CD14-positive monocyte (primary cell): ENCODE data around the gene TPGS1. TPM values are rescaled to one million over a fixed set of nuclear protein-coding genes. Genes with fewer than 3 reads are reported as not detected.

Experiments used
- DNase-seq, 3 donors: peaks; one replicate each; pipeline ENCODE4 v3.0.0-alpha.2; 2011 to 2022
- H2AFZ ChIP-seq: 2 replicates; pipeline ENCODE4 v1.6.0; 2012; ENCODE audit warnings: mild to moderate bottlenecking, low read depth, low read length, inconsistent platforms; ENCODE audit not compliant: insufficient read depth, poor library complexity, severe bottlenecking
- H3K27ac ChIP-seq, 2 donors: 1 replicate in 1 of 2; 2 replicates in 1 of 2; pipeline ENCODE4 v1.5.1; 2012 to 2013; ENCODE audit warnings: low read length in 2 of 2, control low read depth in 1 of 2, inconsistent platforms in 1 of 2, low read depth in 1 of 2, mild to moderate bottlenecking in 1 of 2
- H3K27me3 ChIP-seq, 2 donors: one replicate each; pipeline versions ENCODE4 v1.6.0 to v1.6.1; 2011 to 2013; ENCODE audit warnings: low read length in 2 of 2; ENCODE audit not compliant: control insufficient read depth in 2 of 2, insufficient read depth in 2 of 2
- H3K36me3 ChIP-seq, 2 donors: replicated peaks in 1 of 2; 1 replicate in 1 of 2; 2 replicates in 1 of 2; pipeline versions ENCODE4 v1.5.1 to v1.6.1; 2012 to 2013; ENCODE audit warnings: low read length in 2 of 2, control low read depth in 1 of 2, inconsistent platforms in 1 of 2, mild to moderate bottlenecking in 1 of 2; ENCODE audit not compliant: insufficient read depth in 2 of 2, control insufficient read depth in 1 of 2
- H3K4me1 ChIP-seq, 2 donors: 1 replicate in 1 of 2; 2 replicates in 1 of 2; pipeline versions ENCODE4 v1.5.1 to v1.6.1; 2012 to 2013; ENCODE audit warnings: low read length in 2 of 2, control low read depth in 1 of 2, inconsistent platforms in 1 of 2, mild to moderate bottlenecking in 1 of 2, moderate library complexity in 1 of 2; ENCODE audit not compliant: insufficient read depth in 2 of 2, control insufficient read depth in 1 of 2
- H3K4me2 ChIP-seq: replicated peaks from 2 replicates; pipeline ENCODE3; 2012; ENCODE audit warnings: low read length, moderate library complexity, mild to moderate bottlenecking; ENCODE audit not compliant: poor library complexity, severe bottlenecking; ENCODE audit errors: extremely low read depth
- H3K4me3 ChIP-seq, 3 experiments: fragments of 200-600 bp in 1 of 3; sonication (generic) in 1 of 3; replicated peaks in 1 of 3; 1 replicate in 2 of 3; 2 replicates in 1 of 3; pipeline ENCODE4 v1.5.1; 2011 to 2013; ENCODE audit warnings: low read length in 3 of 3, mild to moderate bottlenecking in 3 of 3, control low read depth in 2 of 3, low read depth in 2 of 3, inconsistent platforms in 1 of 3, moderate library complexity in 1 of 3
- H3K79me2 ChIP-seq: 2 replicates; pipeline ENCODE4 v1.6.0; 2012; ENCODE audit warnings: mild to moderate bottlenecking, control low read depth, inconsistent platforms, low read length, moderate library complexity; ENCODE audit not compliant: insufficient read depth
- H3K9ac ChIP-seq: 2 replicates; pipeline ENCODE4 v1.6.0; 2017; ENCODE audit warnings: low read length, mild to moderate bottlenecking; ENCODE audit not compliant: insufficient read depth, poor library complexity, severe bottlenecking
- H3K9me3 ChIP-seq, 2 donors: replicated peaks in 1 of 2; 1 replicate in 1 of 2; 2 replicates in 1 of 2; pipeline versions ENCODE4 v1.5.1 to v1.6.1; 2012 to 2013; ENCODE audit warnings: low read length in 2 of 2, control low read depth in 1 of 2; ENCODE audit not compliant: control insufficient read depth in 1 of 2, insufficient read depth in 1 of 2
- H4K20me1 ChIP-seq: 2 replicates; pipeline ENCODE4 v1.6.0; 2012; ENCODE audit warnings: mild to moderate bottlenecking, low read length, control low read depth, moderate library complexity; ENCODE audit not compliant: insufficient read depth
- H3K27ac Mint-ChIP-seq, 7 donors: one replicate each; pipeline ENCODE4 v1.8.0; 2020; ENCODE audit warnings: mild to moderate bottlenecking in 7 of 7, mixed read lengths in 7 of 7, moderate library complexity in 6 of 7, inconsistent platforms in 2 of 7
- H3K27me3 Mint-ChIP-seq, 3 donors: one replicate each; pipeline ENCODE4 v1.8.0; 2021 to 2022; ENCODE audit warnings: low read depth in 3 of 3, mild to moderate bottlenecking in 3 of 3, mixed read lengths in 3 of 3, moderate library complexity in 3 of 3, inconsistent platforms in 1 of 3
- H3K36me3 Mint-ChIP-seq, 2 donors: one replicate each; pipeline ENCODE4 v1.8.0; 2020; ENCODE audit warnings: mixed read lengths in 2 of 2, inconsistent platforms in 1 of 2, mild to moderate bottlenecking in 1 of 2
- H3K4me1 Mint-ChIP-seq: one replicate; pipeline ENCODE4 v1.8.0; 2020; ENCODE audit warnings: mild to moderate bottlenecking, mixed read lengths
- H3K4me3 Mint-ChIP-seq, 2 donors: one replicate each; pipeline ENCODE4 v1.8.0; 2020; ENCODE audit warnings: mild to moderate bottlenecking in 2 of 2, mixed read lengths in 2 of 2, moderate library complexity in 1 of 2
- H3K9me3 Mint-ChIP-seq, 7 donors: one replicate each; pipeline ENCODE4 v1.8.0; 2020 to 2022; ENCODE audit warnings: mixed read lengths in 7 of 7, mild to moderate bottlenecking in 6 of 7, moderate library complexity in 6 of 7, inconsistent platforms in 2 of 7
- CTCF ChIP-seq: fragments of 200-600 bp; IDR thresholded peaks from one replicate; pipeline ENCODE4 v1.8.0; 2022; ENCODE audit warnings: antibody characterized with exemption, mild to moderate bottlenecking
- WGBS: methylation state at CpG from one replicate; pipeline ENCODE4 v1.1.5; 2013; ENCODE audit warnings: missing lambda C conversion rate; ENCODE audit not compliant: insufficient coverage; 5-methylcytosine and 5-hydroxymethylcytosine counted together
- intact Hi-C, 2 donors: fragments of 100-400 bp; cut with micrococcal nuclease; formaldehyde crosslinking; loops; one replicate each; pipeline versions ENCODE4 v1.15.0 to v1.15.1; 2023
- polyA plus RNA-seq, 3 donors: library from polyadenylated mRNA; depleted of rRNA in 1 of 3; unstranded in 2 of 3; stranded (reverse) in 1 of 3; fragments of 300-500 nt in 2 of 3; fragments of >200 nt in 1 of 3; fragmentation: Illumina TruSeq in 2 of 3; gene quantifications; 1 replicate in 2 of 3; 2 replicates in 1 of 3; pipeline ENCODE4 v1.2.3, GENCODE V29; 2012 to 2021

The TPGS1 gene
- polyA plus RNA-seq, 3 donors, result 9.2 to 48.1 (median 14.2) TPM

DNA sequence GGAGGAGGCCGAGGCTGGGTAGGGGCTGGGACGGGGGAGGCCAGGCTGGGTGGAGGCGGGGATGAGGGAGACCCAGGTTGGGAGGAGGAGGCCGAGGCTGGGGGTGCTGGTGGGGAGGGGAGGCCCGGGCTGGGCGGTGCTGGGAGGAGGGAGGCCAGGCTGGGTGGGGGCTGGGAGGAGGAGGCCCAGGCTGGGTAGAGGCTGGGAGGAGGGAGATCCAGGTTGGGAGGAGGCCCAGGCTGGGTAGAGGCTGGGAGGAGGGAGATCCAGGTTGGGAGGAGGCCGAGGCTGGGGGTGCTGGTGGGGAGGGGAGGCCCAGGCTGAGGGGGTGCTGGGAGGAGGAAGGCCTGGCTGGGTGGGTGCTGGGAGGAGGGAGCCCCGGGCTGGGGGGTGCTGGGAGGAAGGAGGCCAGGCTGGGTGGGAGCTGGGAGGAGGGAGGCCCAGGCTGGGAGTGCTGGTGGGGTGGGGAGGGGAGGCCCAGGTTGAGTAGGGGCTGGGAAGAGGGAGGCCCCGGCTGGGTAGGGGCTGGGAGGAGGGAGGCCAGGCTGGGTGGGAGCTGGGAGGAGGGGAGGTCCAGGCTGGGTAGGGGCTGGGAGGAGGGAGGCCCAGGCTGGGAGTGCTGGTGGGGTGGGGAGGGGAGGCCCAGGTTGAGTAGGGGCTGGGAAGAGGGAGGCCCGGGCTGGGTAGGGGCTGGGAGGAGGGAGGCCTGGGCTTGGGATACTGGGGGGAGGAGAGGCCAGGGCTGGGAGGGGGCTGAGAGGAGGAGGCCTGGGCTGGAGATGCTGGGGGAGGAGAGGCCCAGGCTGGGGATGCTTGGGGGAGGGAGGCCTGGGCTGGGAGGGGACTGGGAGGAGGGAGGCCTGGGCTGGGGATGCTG is 10.7 kb downstream of the TPGS1 start:
- WGBS, result 71% methylated on average over 10 of the region's 10 CpGs
- intact Hi-C loops, result no loop called here

More for the DNA sequence above, 10.7 kb downstream of the TPGS1 start:
- Histone ChIP-seq H3K4me2 (no peak overlapping the region), H3K79me2 (no peaks in the 10 kb centered on the region), H3K4me3 (no peak overlapping the region), H3K27ac (no peak overlapping the region), H2AFZ (no peak overlapping the region), H3K9me3 (peaks cover 0 to 4% of the 10 kb centered on the region in 2 donors), H3K36me3 (no peaks in the 10 kb centered on the region), H3K4me1 (no peaks in the 10 kb centered on the region), H3K9ac (no peak overlapping the region), H4K20me1 (peaks cover 5% of the 10 kb centered on the region), H3K27me3 (peaks cover 0 to 10% of the 10 kb centered on the region in 2 donors)
- no peak for DNase-seq
- peaks cover 11% of the 10 kb centered on the region in 2 donors for H3K36me3 Mint-ChIP-seq
- no peak overlapping the region for H3K4me3 Mint-ChIP-seq
- H3K9me3 Mint-ChIP-seq, result peaks cover 0 to 15% (median 9%) of the 10 kb centered on the region in 7 donors
- H3K27ac Mint-ChIP-seq, result no peak overlapping the region
- no peaks in the 10 kb centered on the region for H3K4me1 Mint-ChIP-seq
- TF ChIP-seq CTCF, result no peak
- peaks cover 8 to 32% (median 32%) of the 10 kb centered on the region in 3 donors for H3K27me3 Mint-ChIP-seq
